BJ (cell line): ENCODE results near the gene TAF5L. TPM values are rescaled to one million over a fixed set of nuclear protein-coding genes. Genes with fewer than 3 reads are reported as not detected.

Experiments
- CTCF ChIA-PET: fragments of 350-600 bp; formaldehyde crosslinking; extraction: SDS; loops from one replicate; lab custom pipeline; 2021; ENCODE audit warnings: antibody characterized with exemption, inconsistent platforms; lab: Yijun Ruan, JAX
- POLR2A ChIA-PET: fragments of 300-600 bp; sonication (Branson Sonifier 250); formaldehyde crosslinking; extraction: SDS; loops from one replicate; lab custom pipeline; 2021; ENCODE audit warnings: antibody characterized with exemption; lab: Charles Lee
- DNase-seq: peaks from one replicate; pipeline ENCODE4 v3.0.0-alpha.2; 2011; ENCODE audit warnings: low read depth
- H3K27me3 ChIP-seq: 2 replicates; pipeline ENCODE4 v1.6.0; 2011; ENCODE audit warnings: low read length; ENCODE audit not compliant: control insufficient read depth, insufficient read depth
- H3K36me3 ChIP-seq: 2 replicates; pipeline ENCODE4 v1.5.1; 2011; ENCODE audit warnings: low read length; ENCODE audit not compliant: control insufficient read depth, insufficient read depth
- H3K4me3 ChIP-seq: 2 replicates; pipeline ENCODE4 v1.5.1; 2011; ENCODE audit warnings: low read depth, mild to moderate bottlenecking, control low read depth, low read length
- polyA plus RNA-seq: library from polyadenylated mRNA; depleted of rRNA; stranded (reverse); fragments of >200 nt; gene quantifications from 2 replicates; pipeline ENCODE4 v1.2.3, GENCODE V29; 2011
- TF ChIP-seq, protein P1 (sequence below): IDR thresholded peaks from 2 replicates; pipeline ENCODE4 v1.5.1; 2011; ENCODE audit warnings: low read depth, mild to moderate bottlenecking, control low read depth, inconsistent platforms, low read length, moderate library complexity; ENCODE audit not compliant: insufficient read depth

The TAF5L gene
- polyA plus RNA-seq, 1 experiment, result 19.4 TPM

DNA sequence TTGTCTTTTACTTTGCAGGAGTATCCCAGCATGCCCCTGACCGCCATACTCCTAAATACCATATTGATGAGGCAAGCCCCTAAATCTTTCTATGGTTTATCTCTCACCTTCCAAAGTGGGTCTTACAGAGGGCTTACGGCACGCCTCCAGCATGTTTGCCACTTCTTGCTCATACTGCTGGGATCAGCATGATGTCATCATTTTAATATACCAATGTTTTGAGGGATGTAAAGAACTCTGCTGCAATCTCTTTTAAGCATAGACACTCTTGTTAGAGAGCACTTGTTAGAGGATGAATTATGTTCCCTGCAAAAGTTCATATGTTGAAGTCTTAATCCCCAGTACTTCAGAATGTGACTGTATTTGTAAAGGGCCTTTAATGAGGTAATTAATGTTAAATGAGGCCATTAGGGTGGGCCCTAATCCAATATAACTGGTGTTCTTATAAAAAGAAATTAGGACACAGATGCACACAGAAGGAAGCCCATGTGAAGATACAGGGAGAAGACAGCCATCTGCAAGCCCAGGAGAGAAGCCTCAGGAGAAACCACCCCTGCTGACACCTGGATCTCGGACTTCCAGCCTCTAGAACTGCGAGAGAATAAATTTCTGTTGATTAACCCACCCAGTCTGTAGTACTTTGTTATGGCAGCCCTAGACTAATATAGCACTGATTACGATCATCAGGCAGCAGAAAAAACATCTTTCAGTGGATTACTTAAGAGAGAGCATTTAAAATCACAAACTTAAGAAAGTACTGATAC lies 51.1 kb downstream of the TAF5L start:
- CTCF ChIA-PET, result no interaction called here
- H3K36me3 ChIP-seq, result no peaks in the 10 kb centered on the region
- TF ChIP-seq, protein P1, sequence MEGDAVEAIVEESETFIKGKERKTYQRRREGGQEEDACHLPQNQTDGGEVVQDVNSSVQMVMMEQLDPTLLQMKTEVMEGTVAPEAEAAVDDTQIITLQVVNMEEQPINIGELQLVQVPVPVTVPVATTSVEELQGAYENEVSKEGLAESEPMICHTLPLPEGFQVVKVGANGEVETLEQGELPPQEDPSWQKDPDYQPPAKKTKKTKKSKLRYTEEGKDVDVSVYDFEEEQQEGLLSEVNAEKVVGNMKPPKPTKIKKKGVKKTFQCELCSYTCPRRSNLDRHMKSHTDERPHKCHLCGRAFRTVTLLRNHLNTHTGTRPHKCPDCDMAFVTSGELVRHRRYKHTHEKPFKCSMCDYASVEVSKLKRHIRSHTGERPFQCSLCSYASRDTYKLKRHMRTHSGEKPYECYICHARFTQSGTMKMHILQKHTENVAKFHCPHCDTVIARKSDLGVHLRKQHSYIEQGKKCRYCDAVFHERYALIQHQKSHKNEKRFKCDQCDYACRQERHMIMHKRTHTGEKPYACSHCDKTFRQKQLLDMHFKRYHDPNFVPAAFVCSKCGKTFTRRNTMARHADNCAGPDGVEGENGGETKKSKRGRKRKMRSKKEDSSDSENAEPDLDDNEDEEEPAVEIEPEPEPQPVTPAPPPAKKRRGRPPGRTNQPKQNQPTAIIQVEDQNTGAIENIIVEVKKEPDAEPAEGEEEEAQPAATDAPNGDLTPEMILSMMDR, result no peak
- no peak overlapping the region for H3K4me3 ChIP-seq
- POLR2A ChIA-PET, result no interaction called here
- DNase-seq, result no peak
- no peaks in the 10 kb centered on the region; the same call in 1 of the 2 replicates for H3K27me3 ChIP-seq

DNA sequence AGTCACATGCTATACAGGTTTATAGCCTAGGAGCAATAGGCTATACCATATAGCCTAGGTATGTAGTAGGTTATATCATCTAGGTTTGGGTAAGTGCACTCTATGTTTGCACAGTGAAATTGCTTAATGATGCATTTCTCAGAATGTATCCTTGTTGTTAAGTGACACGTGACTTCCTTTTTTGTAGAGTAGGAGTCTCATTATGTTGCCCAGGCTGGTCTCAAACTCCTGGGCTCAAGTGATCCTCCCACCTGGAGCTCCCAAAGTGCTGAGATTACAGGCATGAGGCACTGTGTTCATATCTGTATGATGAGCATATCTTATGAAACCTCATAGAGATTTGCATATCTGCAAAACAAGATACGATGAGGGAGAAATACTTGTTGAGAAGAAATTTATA lies 53.6 kb downstream of the TAF5L start:
- CTCF ChIA-PET, result interaction anchor here (1.2 kb wide), 1 partner anchor 14 kb away, joined by 3 read pairs; the partner anchor contains the start of gene ABCB10
- TF ChIP-seq, protein P1, result no peak
- H3K4me3 ChIP-seq, result no peak overlapping the region

DNA sequence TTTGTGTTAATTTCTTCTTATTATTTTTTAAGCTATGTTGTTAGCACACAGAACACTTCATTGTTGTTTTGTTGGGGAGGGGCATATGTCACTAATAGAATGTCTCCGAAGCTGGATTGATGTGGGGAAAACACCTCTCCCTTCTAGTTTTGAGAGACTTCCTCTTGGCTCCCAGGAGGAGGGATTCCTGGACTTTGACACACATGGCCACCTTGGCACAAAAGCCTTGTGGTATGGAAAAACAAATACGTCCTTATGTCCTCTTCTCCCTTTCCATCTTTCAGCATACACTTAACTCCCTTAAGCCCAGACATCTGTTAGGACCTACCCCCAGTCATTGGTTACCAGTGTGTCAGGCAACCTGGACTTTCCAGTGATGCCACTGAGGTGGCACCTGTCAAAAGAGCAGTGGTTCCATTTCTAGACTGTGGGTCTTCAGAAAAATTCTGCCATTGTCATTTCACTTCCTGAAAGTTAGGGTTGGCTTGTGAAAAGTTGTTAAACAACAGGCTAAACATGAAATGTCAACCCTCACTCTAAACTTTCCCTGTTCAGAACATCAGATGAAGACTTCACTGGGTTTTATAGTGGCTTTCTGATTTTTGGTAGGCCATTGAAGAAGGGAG lies 54.9 kb downstream of the TAF5L start:
- TF ChIP-seq, protein P1, result no peak
- no peak for DNase-seq
- CTCF ChIA-PET, result no interaction called here
- POLR2A ChIA-PET, result no interaction called here
- Histone ChIP-seq H3K36me3 (no peaks in the 10 kb centered on the region), H3K27me3 (no peaks in the 10 kb centered on the region; the same call in 1 of the 2 replicates), H3K4me3 (no peak overlapping the region)

More for the DNA sequence above, 53.6 kb downstream of the TAF5L start:
- Histone ChIP-seq H3K36me3 (no peaks in the 10 kb centered on the region), H3K27me3 (no peaks in the 10 kb centered on the region; the same call in 1 of the 2 replicates)
- DNase-seq, result no peak
- POLR2A ChIA-PET, result no interaction called here

DNA sequence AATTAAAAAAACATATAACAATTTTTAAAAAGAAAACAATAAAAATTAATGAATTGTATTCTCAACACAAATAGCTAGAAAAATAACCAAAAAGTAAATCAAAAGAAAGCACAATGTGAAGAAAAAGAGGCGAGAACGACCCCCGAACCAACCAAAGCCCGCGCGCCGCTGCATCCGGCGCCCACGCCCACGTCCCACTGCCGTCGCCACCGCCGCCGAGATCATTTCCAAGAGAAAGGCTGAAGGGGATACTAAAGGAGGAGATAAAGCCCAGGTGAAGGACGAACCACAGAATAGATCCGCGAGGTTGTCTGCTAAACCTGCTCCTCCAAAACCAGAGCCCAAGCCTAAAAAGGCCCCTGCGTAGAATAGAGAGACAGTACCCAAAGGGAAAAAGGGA lies 55.6 kb downstream of the TAF5L start:
- TF ChIP-seq, protein P1, result no peak
- ChIA-PET POLR2A (no interaction called here), CTCF (no interaction called here)

DNA sequence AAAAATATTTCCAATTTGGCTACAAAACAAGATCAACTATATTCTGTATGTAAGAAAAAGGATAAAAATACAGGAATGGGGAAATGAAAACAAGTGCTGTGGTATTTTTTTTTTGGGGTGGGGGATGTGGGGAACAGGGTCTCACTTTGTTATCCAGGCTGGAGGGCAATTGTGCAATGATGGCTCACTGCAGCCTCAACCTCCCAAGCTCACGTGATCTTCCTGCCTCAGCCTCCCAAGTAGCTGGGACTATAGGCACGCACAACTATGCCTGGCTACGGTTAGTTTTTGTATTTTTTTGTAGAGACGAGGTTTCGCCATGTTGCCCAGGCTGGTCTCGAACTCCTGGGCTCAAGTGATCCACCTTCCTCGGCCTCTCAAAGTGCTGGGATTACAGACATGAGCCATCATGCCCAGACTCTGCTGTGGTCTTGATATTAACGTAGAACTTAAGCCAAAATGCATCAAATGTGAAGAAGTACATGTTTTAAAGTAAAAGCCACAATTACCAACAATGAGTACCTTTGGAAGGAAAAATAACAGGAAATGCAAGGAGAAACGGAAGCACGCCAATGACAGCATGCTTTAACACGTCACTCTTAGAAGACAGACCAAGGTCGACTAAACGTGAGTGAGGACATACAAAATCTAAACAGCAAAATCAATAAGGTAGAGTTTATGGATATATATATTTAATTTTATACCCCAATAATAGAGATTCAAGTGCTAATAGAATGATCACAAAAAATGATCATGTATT lies 58.6 kb downstream of the TAF5L start:
- TF ChIP-seq, protein P1, result no peak
- no peak for DNase-seq
- no peaks in the 10 kb centered on the region for H3K36me3 ChIP-seq
- no peak overlapping the region for H3K4me3 ChIP-seq
- ChIA-PET CTCF (interaction anchor here (1.6 kb wide), 1 partner anchor 8 kb away, joined by 5 read pairs; the partner anchor contains the start of gene ABCB10), POLR2A (no interaction called here)
- H3K27me3 ChIP-seq, result no peaks in the 10 kb centered on the region

More for the DNA sequence above, 55.6 kb downstream of the TAF5L start:
- H3K4me3 ChIP-seq, result no peak overlapping the region
- no peaks in the 10 kb centered on the region for H3K36me3 ChIP-seq
- DNase-seq, result no peak
- no peaks in the 10 kb centered on the region; the same call in 1 of the 2 replicates for H3K27me3 ChIP-seq
